GM21515 (cell line): Measurements from ENCODE around the gene LITAF.
"Not testable (repeated sequence)": the region's sequence is repeated elsewhere in the genome, so short reads cannot be mapped to it uniquely, and the experiment has no call there.

Source experiments
- ATAC-seq: cut with Tn5 transposase; IDR thresholded peaks from one replicate; pipeline ENCODE4 v1.9.1; 2021; ENCODE audit not compliant: unreplicated experiment

The LITAF gene

GRCh38 chr16:11601425-11601824 is 14.7 kb upstream of the LITAF start:
- ATAC-seq = no peak

GRCh38 chr16:11599579-11599978 is 12.9 kb upstream of the LITAF start:
- ATAC-seq = no peak

GRCh38 chr16:11597235-11598095 is 10.7 kb upstream of the LITAF start:
- ATAC-seq = no peak

GRCh38 chr16:11596572-11597226 is 10.0 kb upstream of the LITAF start:
- ATAC-seq = no peak

GRCh38 chr16:11593581-11593980 is 6.9 kb upstream of the LITAF start:
- no peak for ATAC-seq

GRCh38 chr16:11593076-11593475 is 6.4 kb upstream of the LITAF start:
- ATAC-seq = not testable (repeated sequence)

GRCh38 chr16:11591630-11592029 is 4.9 kb upstream of the LITAF start:
- ATAC-seq = not testable (repeated sequence)

- no peak for ATAC-seq
Measured at GRCh38 chr16:11589198-11589550, 2.5 kb upstream of the LITAF start.

- no peak for ATAC-seq
Measured at GRCh38 chr16:11588321-11589197, 1.8 kb upstream of the LITAF start.

GRCh38 chr16:11587643-11588247 is 1.0 kb upstream of the LITAF start:
- ATAC-seq = no peak

GRCh38 chr16:11586378-11586855 is 302 bp downstream of the LITAF start:
- ATAC-seq = peak; percentile 24

GRCh38 chr16:11585460-11586377 is 1.0 kb downstream of the LITAF start:
- ATAC-seq = no peak

GRCh38 chr16:11583889-11584565 is 2.7 kb downstream of the LITAF start:
- no peak for ATAC-seq

GRCh38 chr16:11583166-11583565 is 3.6 kb downstream of the LITAF start:
- no peak for ATAC-seq

- ATAC-seq = no peak
Measured at GRCh38 chr16:11582157-11582814, 4.4 kb downstream of the LITAF start.

- no peak for ATAC-seq
Measured at GRCh38 chr16:11581678-11582077, 5.0 kb downstream of the LITAF start.

- no peak for ATAC-seq
Measured at GRCh38 chr16:11580451-11581086, 6.2 kb downstream of the LITAF start.

GRCh38 chr16:11577290-11577660 is 9.4 kb downstream of the LITAF start:
- not testable (repeated sequence) for ATAC-seq
